HEK293 (cell line): ENCODE data around the gene STC2.

Source experiments
- BCL11A ChIP-seq: fragments of 450-650 bp; formaldehyde crosslinking; IDR thresholded peaks from 2 replicates; pipeline ENCODE4 v1.5.1; 2016; ENCODE audit warnings: low read depth, missing biosample characterization, missing genetic modification characterization
- PBX3 ChIP-seq: sonication (generic); formaldehyde crosslinking; IDR thresholded peaks from 2 replicates; pipeline ENCODE4 v1.8.1; 2022; ENCODE audit warnings: mild to moderate bottlenecking, moderate library complexity, missing genetic modification reagents
- TSHZ1 ChIP-seq: fragments of 450-650 bp; formaldehyde crosslinking; IDR thresholded peaks from 2 replicates; pipeline ENCODE4 v1.5.1; 2016; ENCODE audit warnings: missing biosample characterization, missing genetic modification characterization, borderline replicate concordance
- WT1 ChIP-seq: fragments of 450-650 bp; formaldehyde crosslinking; IDR thresholded peaks from 2 replicates; pipeline ENCODE4 v1.5.1; 2016; ENCODE audit warnings: missing biosample characterization, missing genetic modification characterization
- ZBTB17 ChIP-seq: fragments of 450-650 bp; formaldehyde crosslinking; IDR thresholded peaks from 2 replicates; pipeline ENCODE4 v1.5.1; 2016; ENCODE audit warnings: missing biosample characterization, missing genetic modification characterization
- ZBTB49 ChIP-seq: fragments of 450-650 bp; formaldehyde crosslinking; IDR thresholded peaks from 2 replicates; pipeline ENCODE4 v1.5.1; 2016; ENCODE audit warnings: missing biosample characterization, missing genetic modification characterization, low read depth
- ZNF10 ChIP-seq: fragments of 450-650 bp; formaldehyde crosslinking; IDR thresholded peaks from 2 replicates; pipeline ENCODE4 v1.5.1; 2017; ENCODE audit warnings: missing biosample characterization, missing genetic modification characterization
- ZNF112 ChIP-seq: fragments of 450-650 bp; formaldehyde crosslinking; IDR thresholded peaks from 2 replicates; pipeline ENCODE4 v1.5.0; 2017; ENCODE audit warnings: missing biosample characterization, missing genetic modification characterization
- ZNF174 ChIP-seq: fragments of 450-650 bp; formaldehyde crosslinking; IDR thresholded peaks from 2 replicates; pipeline ENCODE4 v1.5.0; 2017; ENCODE audit warnings: missing biosample characterization, mild to moderate bottlenecking, missing genetic modification characterization
- ZNF18 ChIP-seq: fragments of 450-650 bp; formaldehyde crosslinking; IDR thresholded peaks from 2 replicates; pipeline ENCODE4 v1.5.1; 2016; ENCODE audit warnings: missing biosample characterization, missing genetic modification characterization
- ZNF184 ChIP-seq: fragments of 450-650 bp; IDR thresholded peaks from 2 replicates; pipeline ENCODE4 v1.5.1; 2018; ENCODE audit warnings: missing biosample characterization, mild to moderate bottlenecking, missing genetic modification characterization
- ZNF248 ChIP-seq: fragments of 450-650 bp; formaldehyde crosslinking; IDR thresholded peaks from 2 replicates; pipeline ENCODE4 v1.5.1; 2017; ENCODE audit warnings: missing biosample characterization, missing genetic modification characterization
- ZNF350 ChIP-seq: fragments of 450-650 bp; formaldehyde crosslinking; IDR thresholded peaks from 2 replicates; pipeline ENCODE4 v1.5.0; 2017; ENCODE audit warnings: missing biosample characterization, mild to moderate bottlenecking, missing genetic modification characterization
- ZNF366 ChIP-seq: fragments of 450-650 bp; formaldehyde crosslinking; conservative IDR thresholded peaks from 2 replicates; pipeline ENCODE4 v1.5.1; 2016; ENCODE audit warnings: missing biosample characterization, missing genetic modification characterization
- ZNF391 ChIP-seq: fragments of 450-650 bp; formaldehyde crosslinking; IDR thresholded peaks from 2 replicates; pipeline ENCODE4 v1.5.1; 2016; ENCODE audit warnings: low read depth, missing biosample characterization, missing genetic modification characterization, borderline replicate concordance
- ZNF416 ChIP-seq: fragments of 450-650 bp; formaldehyde crosslinking; IDR thresholded peaks from 2 replicates; pipeline ENCODE4 v1.5.1; 2016; ENCODE audit warnings: missing biosample characterization, missing genetic modification characterization
- ZNF426 ChIP-seq: fragments of 450-650 bp; formaldehyde crosslinking; IDR thresholded peaks from 2 replicates; pipeline ENCODE4 v1.5.1; 2017; ENCODE audit warnings: missing biosample characterization, missing genetic modification characterization, mild to moderate bottlenecking, inconsistent platforms, moderate library complexity
- ZNF513 ChIP-seq: fragments of 450-650 bp; IDR thresholded peaks from 2 replicates; pipeline ENCODE4 v1.5.1; 2018; ENCODE audit warnings: missing biosample characterization, missing genetic modification characterization
- ZNF580 ChIP-seq: fragments of 450-650 bp; formaldehyde crosslinking; IDR thresholded peaks from 2 replicates; pipeline ENCODE4 v1.5.1; 2016; ENCODE audit warnings: missing biosample characterization, missing genetic modification characterization
- ZNF610 ChIP-seq: fragments of 450-650 bp; formaldehyde crosslinking; IDR thresholded peaks from 2 replicates; pipeline ENCODE4 v1.5.1; 2016; ENCODE audit warnings: missing biosample characterization, missing genetic modification characterization, borderline replicate concordance
- ZNF664 ChIP-seq: fragments of 450-650 bp; formaldehyde crosslinking; IDR thresholded peaks from 2 replicates; pipeline ENCODE4 v1.5.1; 2016; ENCODE audit warnings: missing biosample characterization, missing genetic modification characterization
- ZNF670 ChIP-seq: fragments of 450-650 bp; formaldehyde crosslinking; IDR thresholded peaks from 2 replicates; pipeline ENCODE4 v1.5.1; 2016; ENCODE audit warnings: missing biosample characterization, missing genetic modification characterization, low read depth
- ZNF692 ChIP-seq: fragments of 450-650 bp; formaldehyde crosslinking; IDR thresholded peaks from 2 replicates; pipeline ENCODE4 v1.5.1; 2016; ENCODE audit warnings: missing biosample characterization, missing genetic modification characterization
- ZSCAN30 ChIP-seq: fragments of 450-650 bp; IDR thresholded peaks from 2 replicates; pipeline ENCODE4 v1.5.1; 2018; ENCODE audit warnings: missing biosample characterization, mild to moderate bottlenecking, missing genetic modification characterization, moderate library complexity
- ZSCAN5A ChIP-seq: fragments of 450-650 bp; formaldehyde crosslinking; IDR thresholded peaks from 2 replicates; pipeline ENCODE4 v1.5.1; 2016; ENCODE audit warnings: missing biosample characterization, missing genetic modification characterization

Gene STC2

GRCh38 chr5:173293817-173294672 is 34.2 kb downstream of the STC2 start (continued):
- TF ChIP-seq TSHZ1 (tag by site-specific recombination): no peak
- TF ChIP-seq ZNF366: peak; percentile 88
- TF ChIP-seq ZNF580 (tag by site-specific recombination): no peak
- no peak for TF ChIP-seq ZSCAN5A (tag by site-specific recombination)
- TF ChIP-seq ZNF692 (tag by site-specific recombination): no peak
- TF ChIP-seq ZNF664 (tag by site-specific recombination): no peak
- TF ChIP-seq ZBTB17: peak; percentile 58
- TF ChIP-seq ZNF174 (tag by site-specific recombination): no peak
- no peak for TF ChIP-seq ZNF350
- TF ChIP-seq ZNF416 (tag by site-specific recombination): no peak
- 0 out of 2 replicates have a peak, but pooled peaks have one; percentile 44 for TF ChIP-seq ZNF391 (tag by site-specific recombination)
- TF ChIP-seq ZNF184: no peak
- no peak for TF ChIP-seq PBX3 (CRISPR knock-in tag)
- no peak for TF ChIP-seq ZNF426 (tag by site-specific recombination)
- no peak for TF ChIP-seq ZNF513 (tag by site-specific recombination)
- TF ChIP-seq ZNF248 (tag by site-specific recombination): no peak
- TF ChIP-seq ZBTB49 (tag by site-specific recombination): no peak
- TF ChIP-seq ZNF18 (tag by site-specific recombination): no peak
- no peak for TF ChIP-seq ZNF10 (tag by site-specific recombination)
- TF ChIP-seq ZNF610 (tag by site-specific recombination): no peak
- peak; percentile 67 for TF ChIP-seq ZSCAN30 (tag by site-specific recombination)
- TF ChIP-seq ZNF112: no peak
- no peak for TF ChIP-seq WT1 (tag by site-specific recombination)
- no peak for TF ChIP-seq ZNF670 (tag by site-specific recombination)
- TF ChIP-seq BCL11A (tag by site-specific recombination): no peak
